Activated CD8-positive, alpha-beta memory T cell treated with anti-CD3 and anti-CD28 coated beads for 36 hours (primary cell): ENCODE data around the gene EHD1. TPM values are rescaled to one million over a fixed set of nuclear protein-coding genes. Genes with fewer than 3 reads are reported as not detected.

Source experiments
- CTCF ChIA-PET: fragments of 350-600 bp; sonication (Branson Sonifier 250); formaldehyde crosslinking; loops from one replicate; lab custom pipeline; 2021; ENCODE audit warnings: antibody characterized with exemption; lab: Charles Lee
- POLR2A ChIA-PET: fragments of 350-600 bp; sonication (Branson Sonifier 250); formaldehyde crosslinking; loops from one replicate; lab custom pipeline; 2021; ENCODE audit warnings: antibody characterized with exemption; lab: Charles Lee
- total RNA-seq, 2 experiments: library from RNA; stranded (reverse); gene quantifications; one replicate each; pipeline ENCODE4 v1.2.3, GENCODE V29; 2021

EHD1 gene
- 10 to 100 TPM; 82.2 to 85.8 TPM for total RNA-seq

DNA sequence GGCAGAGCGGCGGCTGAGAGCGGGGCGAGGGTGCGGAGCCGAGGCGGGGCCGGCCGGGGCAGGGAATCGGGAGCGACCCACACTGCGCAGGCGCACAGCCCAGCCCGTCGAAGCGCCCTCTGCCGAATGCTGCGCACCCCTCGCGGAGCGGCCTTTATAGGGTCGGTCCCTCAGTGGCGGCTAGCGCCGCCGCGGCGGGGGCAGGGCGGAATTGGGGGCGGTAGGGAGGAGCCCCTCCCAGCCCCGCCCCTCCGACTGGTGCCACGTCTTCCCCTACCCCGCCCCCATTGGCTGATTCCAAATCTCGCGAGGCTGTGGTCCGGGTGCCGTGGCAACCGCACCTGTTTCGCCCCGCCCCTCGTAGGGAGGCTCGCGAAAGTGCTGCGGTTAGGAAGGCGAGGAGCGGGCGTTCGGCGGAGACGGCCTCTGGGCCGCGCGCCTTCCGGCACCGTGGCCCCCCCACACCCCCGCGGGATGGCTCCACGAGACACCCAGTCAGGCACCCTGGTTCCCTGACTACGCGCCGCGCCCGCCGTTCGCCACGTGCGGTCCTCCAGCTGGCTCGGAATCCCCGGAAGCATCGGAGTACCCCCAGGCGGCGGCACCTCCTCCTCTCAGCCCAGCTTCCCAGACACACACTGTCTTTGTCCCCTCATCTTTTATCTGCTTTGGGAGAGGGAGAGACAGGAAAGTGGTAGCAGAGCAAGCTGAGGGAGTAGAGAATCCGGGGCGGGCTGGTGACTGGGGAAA is at the start of gene EHD1:
Gene EHD1 (minus strand): TSS at position 128 of the 750 bp plus-strand sequence. CDS start 157 bp downstream, outside the sequence.
- ChIA-PET POLR2A (interaction anchor here (0.7 to 8.8 kb wide), 9 partner anchors 9 to 120 kb away, joined by 3 to 161 read pairs (median 4); partner anchors contain the start of gene PPP2R5B), CTCF (interaction anchor here (0.9 to 12.8 kb wide), 6 partner anchors 9 to 38 kb away, joined by 3 to 371 read pairs (median 4); partner anchors contain the start of genes ATG2A and CDC42BPG)

DNA sequence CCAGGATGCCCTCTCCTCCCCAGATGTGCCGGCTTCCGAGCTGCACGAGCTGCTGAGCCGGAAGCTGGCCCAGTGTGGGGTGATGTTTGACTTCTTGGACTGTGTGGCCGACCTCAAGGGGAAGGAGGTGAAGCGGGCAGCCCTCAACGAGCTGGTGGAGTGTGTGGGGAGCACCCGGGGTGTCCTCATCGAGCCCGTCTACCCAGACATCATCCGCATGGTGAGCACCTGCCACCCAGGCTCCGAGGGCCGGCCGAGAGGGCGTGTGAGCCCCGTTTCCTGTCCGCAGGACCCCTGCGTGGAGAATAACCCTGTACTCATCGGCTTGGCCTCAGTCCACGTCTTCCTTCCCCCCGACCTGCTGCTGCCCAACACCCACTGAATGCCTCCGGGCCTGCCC is 48.3 kb upstream of the EHD1 start:
- ChIA-PET CTCF (interaction anchor here (1.3 to 1.7 kb wide), 3 partner anchors 39 to 187 kb away, joined by 3 to 5 read pairs (median 4); partner anchors contain the start of gene ARL2), POLR2A (no interaction called here)

- ChIA-PET CTCF (interaction anchor here (1.1 to 1.7 kb wide), 5 partner anchors 8 to 88 kb away, joined by 3 to 5 read pairs (median 3); partner anchors contain the start of genes ARL2 and CDC42BPG), POLR2A (interaction anchor here (0.6 kb wide), 1 partner anchor 193 kb away, joined by 3 read pairs; no protein-coding TSS in a partner anchor)
Observed at GRCh38 chr11:64925536-64926436, 47.4 kb upstream of the EHD1 start.

DNA sequence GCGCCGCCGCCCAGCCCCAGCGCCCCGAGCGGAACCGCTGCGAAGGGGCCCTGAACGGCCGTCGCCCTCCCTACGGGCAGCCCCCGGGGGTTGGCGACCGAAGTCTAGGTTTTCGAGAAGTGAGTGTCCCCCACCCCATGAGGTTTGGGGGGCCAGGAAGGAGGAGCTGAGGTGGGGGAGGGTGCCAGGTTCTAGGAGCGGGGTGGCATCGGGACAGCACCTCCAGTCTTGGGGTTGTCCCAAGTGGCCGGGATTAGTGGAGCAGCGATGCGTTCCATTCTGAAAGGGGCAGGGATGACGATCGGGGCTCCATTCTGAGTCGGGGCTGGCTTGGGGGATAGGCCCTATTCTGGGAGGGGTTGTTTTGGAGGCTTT is 46.5 kb upstream of the EHD1 start:
- ChIA-PET CTCF (interaction anchor here (1.0 to 1.7 kb wide), 5 partner anchors 9 to 89 kb away, joined by 3 to 4 read pairs (median 3); partner anchors contain the start of genes ARL2 and CDC42BPG), POLR2A (interaction anchor here (0.7 to 1.0 kb wide), 2 partner anchors 40 to 46 kb away, joined by 3 to 4 read pairs; partner anchors contain the start of gene EHD1)

- ChIA-PET CTCF (interaction anchor here (0.5 to 1.5 kb wide), 9 partner anchors 9 to 155 kb away, joined by 3 read pairs; partner anchors contain the start of gene CDC42BPG), POLR2A (interaction anchor here (0.7 to 1.0 kb wide), 2 partner anchors 41 to 45 kb away, joined by 3 to 4 read pairs; partner anchors contain the start of gene EHD1)
Observed at GRCh38 chr11:64923944-64924909, 45.8 kb upstream of the EHD1 start, which contains the start of gene PPP2R5B. Gene PPP2R5B, plus strand, starts transcription at chr11:64924689. Its CDS starts 1,046 bp downstream, at chr11:64925735.

GRCh38 chr11:64923151-64923661 is 44.8 kb upstream of the EHD1 start:
- POLR2A ChIA-PET = no interaction called here
- CTCF ChIA-PET = interaction anchor here (0.9 to 1.1 kb wide), 2 partner anchors 11 to 105 kb away, joined by 3 read pairs; no protein-coding TSS in a partner anchor

DNA sequence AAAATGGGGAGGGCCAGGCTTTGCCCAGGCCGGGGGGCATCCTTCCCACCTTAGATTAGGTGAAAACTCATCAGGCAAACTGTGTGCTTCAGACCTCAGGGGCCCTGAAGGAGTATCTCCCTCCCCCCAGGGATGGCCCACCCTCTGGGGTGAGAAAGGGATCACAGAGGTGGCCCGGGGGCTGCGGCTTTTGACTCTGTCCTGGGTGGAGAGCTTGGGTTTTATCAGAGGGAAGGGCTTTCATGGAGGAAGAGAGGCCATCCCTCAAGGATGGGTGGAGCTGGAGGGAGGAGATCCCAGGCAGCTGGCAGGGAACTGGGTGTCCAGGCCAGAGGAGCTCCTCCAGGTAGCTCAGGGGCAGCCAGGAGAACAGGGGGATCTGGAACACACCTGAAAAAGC is 43.0 kb upstream of the EHD1 start:
- POLR2A ChIA-PET = no interaction called here

GRCh38 chr11:64920124-64920523 is 41.7 kb upstream of the EHD1 start:
- CTCF ChIA-PET = interaction anchor here (1.2 kb wide), 1 partner anchor 94 kb away, joined by 5 read pairs; the partner anchor contains the start of gene ARL2
- POLR2A ChIA-PET = no interaction called here

More for the DNA sequence above, 43.0 kb upstream of the EHD1 start:
- CTCF ChIA-PET = interaction anchor here (1.2 kb wide), 1 partner anchor 93 kb away, joined by 5 read pairs; the partner anchor contains the start of gene ARL2

- POLR2A ChIA-PET = no interaction called here
Observed at GRCh38 chr11:64919627-64920026, 41.2 kb upstream of the EHD1 start.

DNA sequence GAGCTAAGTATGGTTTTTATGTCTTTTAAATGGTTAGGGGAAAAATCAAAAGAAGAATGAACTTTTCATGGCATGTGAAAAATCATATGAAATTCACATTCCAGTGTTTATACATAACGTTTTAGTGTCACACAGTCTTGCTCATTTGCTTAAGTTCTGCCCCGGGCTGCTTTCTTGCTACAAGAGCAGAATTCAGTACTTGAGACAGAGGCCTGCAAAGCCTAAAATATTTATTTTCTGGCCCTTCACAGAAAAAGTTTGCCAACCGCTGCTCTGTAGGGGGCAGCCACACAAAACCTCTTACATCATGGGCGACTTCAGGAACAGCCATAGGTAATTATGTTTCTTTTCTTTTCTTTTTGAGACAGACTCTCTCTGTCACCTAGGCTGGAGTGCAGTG is 39.6 kb upstream of the EHD1 start:
- CTCF ChIA-PET = interaction anchor here (0.9 to 1.8 kb wide), 2 partner anchors 74 to 96 kb away, joined by 3 to 10 read pairs; partner anchors contain the start of gene ARL2
- POLR2A ChIA-PET = no interaction called here

More at GRCh38 chr11:64919627-64920026, 41.2 kb upstream of the EHD1 start:
- CTCF ChIA-PET = no interaction called here

DNA sequence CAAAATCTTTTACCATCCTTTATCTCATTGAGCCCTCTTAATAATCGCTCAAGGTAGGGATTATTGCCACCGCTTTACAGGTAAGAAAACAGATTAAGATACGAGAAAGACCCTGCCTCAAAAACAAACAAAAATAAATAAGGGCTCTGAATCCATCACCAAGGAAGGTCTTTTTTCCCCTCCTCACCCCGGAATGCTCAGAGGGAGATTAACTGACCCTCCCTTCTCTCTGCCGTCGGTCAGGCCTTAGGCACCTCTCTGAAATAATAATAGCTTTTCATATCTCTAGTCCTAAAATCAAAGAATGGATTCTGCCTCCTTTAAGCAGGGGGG is 39.2 kb upstream of the EHD1 start:
- POLR2A ChIA-PET = no interaction called here
- CTCF ChIA-PET = interaction anchor here (1.8 kb wide), 1 partner anchor 97 kb away, joined by 10 read pairs; the partner anchor contains the start of gene ARL2

- POLR2A ChIA-PET = interaction anchor here (0.7 kb wide), 1 partner anchor 265 kb away, joined by 3 read pairs; no protein-coding TSS in a partner anchor
- CTCF ChIA-PET = interaction anchor here (1.1 to 1.8 kb wide), 2 partner anchors 39 to 97 kb away, joined by 3 to 10 read pairs; partner anchors contain the start of genes ARL2 and EHD1
Observed at GRCh38 chr11:64916775-64917662, 38.6 kb upstream of the EHD1 start, which contains the start of gene ATG2A. Gene ATG2A, minus strand, starts transcription at chr11:64917209. Its CDS starts 74 bp downstream, at chr11:64917135.

- POLR2A ChIA-PET = interaction anchor here (0.6 to 0.7 kb wide), 2 partner anchors 26 to 266 kb away, joined by 3 to 4 read pairs; no protein-coding TSS in a partner anchor
- CTCF ChIA-PET = interaction anchor here (0.7 to 2.1 kb wide), 5 partner anchors 22 to 194 kb away, joined by 3 to 6 read pairs (median 4); partner anchors contain the start of genes ARL2 and EHD1
Observed at GRCh38 chr11:64916040-64916774, 37.8 kb upstream of the EHD1 start.

DNA sequence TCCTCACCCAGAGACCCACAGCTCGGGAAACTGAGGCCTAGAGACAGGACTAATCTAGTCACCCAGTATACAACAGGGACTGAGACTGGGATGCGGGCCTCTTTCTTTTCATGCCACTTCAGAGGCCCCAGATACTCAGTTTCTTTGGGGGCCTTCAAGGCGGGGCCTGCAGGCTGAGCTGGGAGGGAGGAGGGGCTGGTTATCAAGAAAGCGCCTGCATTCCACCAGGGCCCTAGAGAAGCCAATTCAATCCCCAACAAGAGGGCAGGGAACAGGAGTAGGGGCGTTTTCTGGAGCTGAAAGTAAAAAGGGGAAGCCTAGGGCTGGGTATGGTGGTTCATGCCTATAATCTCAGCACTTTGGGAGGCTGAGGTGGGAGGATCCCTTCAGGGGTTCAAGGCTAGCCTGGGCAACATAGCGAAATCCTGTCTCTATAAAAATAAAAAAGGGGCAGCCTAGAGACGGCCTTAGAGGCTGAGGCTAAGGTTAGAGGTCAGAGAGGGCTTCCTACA is 37.0 kb upstream of the EHD1 start:
- CTCF ChIA-PET = interaction anchor here (0.7 to 2.1 kb wide), 4 partner anchors 21 to 195 kb away, joined by 3 to 6 read pairs (median 4); partner anchors contain the start of gene ARL2
- POLR2A ChIA-PET = no interaction called here

- CTCF ChIA-PET = interaction anchor here (0.6 to 2.1 kb wide), 3 partner anchors 14 to 100 kb away, joined by 3 to 6 read pairs (median 3); partner anchors contain the start of gene ARL2
- POLR2A ChIA-PET = no interaction called here
Observed at GRCh38 chr11:64914123-64914522, 35.7 kb upstream of the EHD1 start.
